Neural crest cell (in vitro differentiated cells): ENCODE results near the gene PTPRE. TPM values are rescaled to one million over a fixed set of nuclear protein-coding genes. Genes with fewer than 3 reads are reported as not detected.

Experiments used
- DNase-seq: peaks from one replicate; pipeline ENCODE4 v3.0.0; 2021; ENCODE audit warnings: low read depth, mixed read lengths, low spot score
- H3K27ac Mint-ChIP-seq: one replicate; pipeline ENCODE4 v1.8.0; 2021; ENCODE audit warnings: mild to moderate bottlenecking, mixed read lengths; ENCODE audit not compliant: unreplicated experiment
- H3K27me3 Mint-ChIP-seq: 2 replicates; pipeline ENCODE4 v1.8.0; 2021; ENCODE audit warnings: low read depth, mild to moderate bottlenecking, mixed read lengths
- H3K36me3 Mint-ChIP-seq: 2 replicates; pipeline ENCODE4 v1.8.0; 2021; ENCODE audit warnings: low read depth, mild to moderate bottlenecking, mixed read lengths
- H3K4me1 Mint-ChIP-seq: 2 replicates; pipeline ENCODE4 v1.8.0; 2021; ENCODE audit warnings: mixed read lengths
- H3K4me3 Mint-ChIP-seq: one replicate; pipeline ENCODE4 v1.8.0; 2021; ENCODE audit warnings: mild to moderate bottlenecking, mixed read lengths
- H3K9me3 Mint-ChIP-seq: 2 replicates; pipeline ENCODE4 v1.8.0; 2021; ENCODE audit warnings: mixed read lengths
- total RNA-seq: library from RNA; stranded (reverse); gene quantifications from 2 replicates; pipeline ENCODE4 v1.2.1, GENCODE V29; 2021
- TF ChIP-seq, protein P1 (sequence below): fragments of 200-600 bp; sonication (generic); conservative IDR thresholded peaks from 2 replicates; pipeline ENCODE4 v1.5.0; 2021; ENCODE audit warnings: antibody characterized with exemption, mild to moderate bottlenecking

PTPRE gene
- total RNA-seq, 1 donor from 2014 or later: 2.3 TPM

- DNase-seq: no peak
- Mint-ChIP-seq H3K27ac (no peak overlapping the region), H3K4me1 (no peaks in the 10 kb centered on the region), H3K9me3 (no peaks in the 10 kb centered on the region), H3K4me3 (no peak overlapping the region), H3K36me3 (peaks cover 34% of the 10 kb centered on the region), H3K27me3 (no peaks in the 10 kb centered on the region)
- TF ChIP-seq, protein P1, sequence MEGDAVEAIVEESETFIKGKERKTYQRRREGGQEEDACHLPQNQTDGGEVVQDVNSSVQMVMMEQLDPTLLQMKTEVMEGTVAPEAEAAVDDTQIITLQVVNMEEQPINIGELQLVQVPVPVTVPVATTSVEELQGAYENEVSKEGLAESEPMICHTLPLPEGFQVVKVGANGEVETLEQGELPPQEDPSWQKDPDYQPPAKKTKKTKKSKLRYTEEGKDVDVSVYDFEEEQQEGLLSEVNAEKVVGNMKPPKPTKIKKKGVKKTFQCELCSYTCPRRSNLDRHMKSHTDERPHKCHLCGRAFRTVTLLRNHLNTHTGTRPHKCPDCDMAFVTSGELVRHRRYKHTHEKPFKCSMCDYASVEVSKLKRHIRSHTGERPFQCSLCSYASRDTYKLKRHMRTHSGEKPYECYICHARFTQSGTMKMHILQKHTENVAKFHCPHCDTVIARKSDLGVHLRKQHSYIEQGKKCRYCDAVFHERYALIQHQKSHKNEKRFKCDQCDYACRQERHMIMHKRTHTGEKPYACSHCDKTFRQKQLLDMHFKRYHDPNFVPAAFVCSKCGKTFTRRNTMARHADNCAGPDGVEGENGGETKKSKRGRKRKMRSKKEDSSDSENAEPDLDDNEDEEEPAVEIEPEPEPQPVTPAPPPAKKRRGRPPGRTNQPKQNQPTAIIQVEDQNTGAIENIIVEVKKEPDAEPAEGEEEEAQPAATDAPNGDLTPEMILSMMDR: no peak
Observed at GRCh38 chr10:128099901-128100300, 193.0 kb downstream of the PTPRE start.

DNA sequence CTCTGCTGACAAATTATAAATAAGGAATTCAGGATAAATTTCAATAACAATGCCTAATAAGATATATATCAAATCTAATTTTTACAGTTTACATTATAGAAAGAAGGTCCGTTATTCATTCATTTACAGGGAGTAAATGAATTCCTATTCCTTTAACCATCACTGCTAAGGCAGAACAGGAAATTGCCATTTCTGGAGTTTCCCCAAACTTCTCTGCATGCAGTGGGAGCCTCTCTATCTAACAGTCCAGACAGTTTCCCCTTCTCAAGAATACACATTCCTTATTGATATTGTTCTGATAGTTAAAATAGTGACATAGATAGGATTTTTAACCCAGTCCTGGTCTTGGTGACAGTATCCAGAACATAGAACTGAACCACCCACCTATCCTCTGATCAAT, 195.0 kb downstream of the PTPRE start:
- no peaks in the 10 kb centered on the region for H3K27me3 Mint-ChIP-seq
- TF ChIP-seq, protein P1: no peak
- no peak for DNase-seq
- H3K36me3 Mint-ChIP-seq: peaks cover 29% of the 10 kb centered on the region
- H3K9me3 Mint-ChIP-seq: no peaks in the 10 kb centered on the region
- H3K4me1 Mint-ChIP-seq: no peaks in the 10 kb centered on the region
- no peak overlapping the region for H3K27ac Mint-ChIP-seq
- H3K4me3 Mint-ChIP-seq: no peak overlapping the region

DNA sequence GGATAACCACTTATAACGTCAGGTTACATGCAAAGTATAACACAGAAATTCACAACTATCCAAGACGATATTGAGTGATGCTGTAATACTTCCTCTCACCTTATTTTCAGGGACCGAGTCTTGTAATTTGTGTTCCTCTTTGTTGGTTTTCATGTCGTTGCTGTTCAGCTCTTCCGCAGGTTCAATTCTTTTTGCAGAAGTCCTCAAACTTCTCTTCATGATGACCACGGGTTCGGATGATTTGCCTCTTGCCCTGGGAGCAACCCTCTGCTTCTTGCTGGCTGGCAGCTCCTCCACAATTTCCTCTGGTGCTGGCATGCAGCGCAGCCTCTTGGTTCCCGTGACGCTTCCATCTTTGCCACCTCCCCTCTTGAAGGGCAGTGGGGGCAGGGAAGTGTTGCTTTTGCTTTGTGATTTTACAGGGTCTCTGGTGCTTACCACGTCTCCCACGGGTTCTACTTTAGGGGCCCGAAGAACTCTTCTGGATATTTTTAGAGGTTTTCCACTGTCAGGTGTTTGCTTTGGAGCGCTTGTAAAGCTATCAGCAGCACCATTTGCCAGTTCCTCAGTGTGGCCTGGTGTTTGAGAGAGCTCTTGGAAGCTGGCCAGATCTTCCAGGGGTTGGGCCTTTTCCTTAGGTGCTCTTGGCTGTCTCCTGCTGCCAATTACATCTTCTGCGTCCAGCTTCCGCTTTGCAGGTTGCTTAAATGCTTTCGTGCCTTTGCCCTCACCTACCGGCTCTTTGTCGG, 195.8 kb downstream of the PTPRE start:
- Mint-ChIP-seq H3K27ac (no peak overlapping the region), H3K27me3 (no peaks in the 10 kb centered on the region), H3K4me3 (no peak overlapping the region), H3K4me1 (no peaks in the 10 kb centered on the region), H3K36me3 (peaks cover 26% of the 10 kb centered on the region), H3K9me3 (no peaks in the 10 kb centered on the region)
- no peak for DNase-seq
- TF ChIP-seq, protein P1: no peak

DNA sequence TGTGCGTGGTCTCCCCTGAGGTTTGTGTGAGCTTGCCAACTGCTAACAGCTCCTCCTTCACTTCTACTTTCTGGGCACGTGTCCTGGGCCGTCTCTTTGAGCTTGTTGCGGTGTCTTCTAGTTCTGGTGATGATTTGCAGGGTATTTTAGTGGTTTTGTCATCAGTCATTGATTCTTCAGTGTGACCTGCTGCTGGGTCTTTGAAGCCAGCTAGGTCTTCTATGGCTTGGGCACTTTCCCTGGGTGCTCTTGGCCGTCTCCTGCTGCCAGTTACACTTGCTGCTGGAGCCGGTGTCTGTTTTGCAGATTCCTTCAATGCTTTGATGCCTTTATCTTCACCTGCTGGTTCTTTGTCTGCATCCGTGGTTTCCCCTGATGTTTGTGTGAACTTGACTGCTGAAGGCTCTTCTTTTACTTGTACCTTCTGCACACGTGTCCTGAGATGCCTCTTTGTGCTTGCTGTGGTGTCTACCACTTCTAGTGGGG, 196.4 kb downstream of the PTPRE start:
- TF ChIP-seq, protein P1: no peak
- H3K9me3 Mint-ChIP-seq: no peaks in the 10 kb centered on the region
- H3K4me3 Mint-ChIP-seq: no peak overlapping the region
- DNase-seq: no peak
- H3K4me1 Mint-ChIP-seq: no peaks in the 10 kb centered on the region
- H3K36me3 Mint-ChIP-seq: peaks cover 21% of the 10 kb centered on the region
- no peak overlapping the region for H3K27ac Mint-ChIP-seq
- H3K27me3 Mint-ChIP-seq: no peaks in the 10 kb centered on the region

GRCh38 chr10:128105383-128105782, 198.5 kb downstream of the PTPRE start:
- Mint-ChIP-seq H3K9me3 (no peaks in the 10 kb centered on the region), H3K27me3 (no peaks in the 10 kb centered on the region), H3K36me3 (peaks cover 18% of the 10 kb centered on the region)

More at GRCh38 chr10:128105383-128105782, 198.5 kb downstream of the PTPRE start:
- Mint-ChIP-seq H3K4me3 (no peak overlapping the region), H3K27ac (no peak overlapping the region), H3K4me1 (no peaks in the 10 kb centered on the region)
- TF ChIP-seq, protein P1: no peak
- no peak for DNase-seq
